K562 (cell line): ENCODE results near the gene SLC7A1. TPM values are rescaled to one million over a fixed set of nuclear protein-coding genes. Genes with fewer than 3 reads are reported as not detected.

ENCODE experiments used
- ATAC-seq: fragments of 200-7000 bp; cut with Tn5 transposase; 3 replicates; pipeline ENCODE4 v1.9.1; 2020; ENCODE audit warnings: moderate library complexity
- BruUV-seq: library from RNA; stranded (reverse); fragments of 400-500 nt; replicated peaks from 2 replicates; lab custom pipeline; 2021; lab: Mats Ljungman, UMichigan
- CTCF ChIA-PET: fragments of 300-600 bp; formaldehyde crosslinking; extraction: SDS; loops from one replicate; lab custom pipeline; 2021; ENCODE audit warnings: low intra/inter-chr PET ratio; lab: Yijun Ruan, JAX
- POLR2A ChIA-PET: fragments of 300-600, 350-650 bp; sonication (Branson Sonifier 250); formaldehyde crosslinking; extraction: SDS; loops from one replicate; lab custom pipeline; 2021; ENCODE audit warnings: antibody characterized with exemption, inconsistent platforms; lab: Yijun Ruan, JAX
- DNase-seq, 4 experiments: peaks; one replicate each; pipeline versions ENCODE4 v3.0.0 to v3.0.0-alpha.2; 2011 to 2018; ENCODE audit warnings: low spot score in 3 of 4, mixed read lengths in 3 of 4; ENCODE audit errors: extremely low read depth in 1 of 4
- FAIRE-seq: peaks from 2 replicates; lab custom pipeline; 2011; peaks lifted over from hg19 to GRCh38; lab: Jason Lieb, UNC
- H2AFZ ChIP-seq: 2 replicates; pipeline ENCODE4 v1.6.0; 2011; ENCODE audit warnings: low read depth, low read length, control low read depth, inconsistent platforms
- H3K27ac ChIP-seq: fragments of 200-600 bp; 3 replicates; pipeline ENCODE4 v1.8.0; 2011; ENCODE audit warnings: low read depth, mild to moderate bottlenecking, control low read depth, inconsistent platforms, low read length, moderate library complexity, mixed read lengths; ENCODE audit errors: extremely low read depth
- H3K27me3 ChIP-seq, 2 experiments: fragments of 300-600 bp in 1 of 2; 2 replicates in 1 of 2; 3 replicates in 1 of 2; pipeline versions ENCODE4 v1.6.0 to v1.8.0; 2011; ENCODE audit warnings: inconsistent platforms in 2 of 2, low read length in 2 of 2, mild to moderate bottlenecking in 1 of 2, mixed read lengths in 1 of 2, moderate library complexity in 1 of 2; ENCODE audit not compliant: control insufficient read depth in 2 of 2, insufficient read depth in 2 of 2
- H3K36me3 ChIP-seq: fragments of 300-600 bp; 3 replicates; pipeline ENCODE4 v1.8.0; 2011; ENCODE audit warnings: mild to moderate bottlenecking, low read length, inconsistent platforms; ENCODE audit not compliant: control insufficient read depth, insufficient read depth
- H3K4me1 ChIP-seq, 2 experiments: fragments of 200-600 bp in 1 of 2; replicated peaks in 1 of 2; 2 replicates in 1 of 2; 3 replicates in 1 of 2; pipeline versions ENCODE4 v1.5.1 to v1.8.0; 2011; ENCODE audit warnings: inconsistent platforms in 2 of 2, low read length in 2 of 2, mild to moderate bottlenecking in 1 of 2, mixed read lengths in 1 of 2, moderate library complexity in 1 of 2; ENCODE audit not compliant: control insufficient read depth in 2 of 2, insufficient read depth in 2 of 2
- H3K4me2 ChIP-seq: 2 replicates; pipeline ENCODE4 v1.6.1; 2011; ENCODE audit warnings: low read length, control low read depth, inconsistent platforms, mixed read lengths; ENCODE audit not compliant: insufficient read depth
- H3K4me3 ChIP-seq: fragments of 200-600 bp; sonication (generic), shearing (Covaris generic); 2 replicates; pipeline ENCODE4 v1.5.1; 2016; ENCODE audit warnings: control low read depth, inconsistent platforms
- H3K79me2 ChIP-seq: fragments of 200-600 bp; 3 replicates; pipeline ENCODE4 v1.8.0; 2011; ENCODE audit warnings: low read length, inconsistent platforms; ENCODE audit not compliant: control insufficient read depth, insufficient read depth
- H3K9ac ChIP-seq, 2 experiments: 2 replicates each; pipeline versions ENCODE4 v1.6.0 to v1.6.1; 2011; ENCODE audit warnings: low read depth in 2 of 2, low read length in 2 of 2, control low read depth in 1 of 2, inconsistent platforms in 1 of 2, mild to moderate bottlenecking in 1 of 2, mixed read lengths in 1 of 2; ENCODE audit not compliant: insufficient read depth in 1 of 2
- H3K9me1 ChIP-seq: one replicate; pipeline ENCODE4 v1.6.0; 2011; ENCODE audit warnings: inconsistent platforms, mild to moderate bottlenecking, low read length, moderate library complexity; ENCODE audit not compliant: control insufficient read depth, insufficient read depth
- H3K9me3 ChIP-seq: replicated peaks from 2 replicates; pipeline ENCODE4 v1.5.1; 2011; ENCODE audit warnings: low read depth, low read length, inconsistent platforms; ENCODE audit not compliant: control insufficient read depth, insufficient read depth
- H4K20me1 ChIP-seq: replicated peaks from 2 replicates; pipeline ENCODE4 v1.6.1; 2011; ENCODE audit warnings: low read length, inconsistent platforms, mixed read lengths; ENCODE audit not compliant: control insufficient read depth, insufficient read depth
- CAMTA2 ChIP-seq: fragments of 250-450 bp; sonication (Bioruptor Pico); conservative IDR thresholded peaks from 2 replicates; pipeline ENCODE4 v1.5.1; 2022
- KAT7 ChIP-seq: sonication (generic); formaldehyde crosslinking; IDR thresholded peaks from 2 replicates; pipeline ENCODE4 v1.8.0; 2022; ENCODE audit warnings: missing genetic modification reagents, mild to moderate bottlenecking, borderline replicate concordance
- MAFK ChIP-seq: IDR thresholded peaks from 2 replicates; pipeline ENCODE4 v1.6.1; 2011; ENCODE audit warnings: low read length, improper control_type of control experiment
- POLR2G ChIP-seq: fragments of 200-400 bp; formaldehyde crosslinking; IDR thresholded peaks from 2 replicates; pipeline ENCODE4 v1.6.1; 2017; ENCODE audit warnings: low read depth, mild to moderate bottlenecking, antibody characterized with exemption, low read length, moderate library complexity
- RAD51 ChIP-seq: fragments of 450-650 bp; IDR thresholded peaks from 2 replicates; pipeline ENCODE4 v1.7.1; 2016; ENCODE audit warnings: low read depth, mild to moderate bottlenecking, borderline replicate concordance
- ZBTB26 ChIP-seq: fragments of 450-650 bp; formaldehyde crosslinking; IDR thresholded peaks from 2 replicates; pipeline ENCODE4 v1.4.0; 2022; ENCODE audit warnings: missing genetic modification characterization
- ZC3H4 ChIP-seq: sonication (generic); formaldehyde crosslinking; IDR thresholded peaks from 2 replicates; pipeline ENCODE4 v1.9.0; 2021; ENCODE audit warnings: missing genetic modification reagents, borderline replicate concordance
- ZNF695 ChIP-seq: fragments of 450-650 bp; formaldehyde crosslinking; IDR thresholded peaks from 2 replicates; pipeline ENCODE4 v1.4.0; 2020; ENCODE audit warnings: mild to moderate bottlenecking, moderate library complexity
- WGBS: fragments of 100-300 bp; shearing (Covaris generic); methylation state at CpG from one replicate; pipeline ENCODE4 v1.1.6; 2016; ENCODE audit warnings: low coverage, mixed read lengths; ENCODE audit not compliant: insufficient coverage; ENCODE audit errors: missing lambda C conversion rate; 5-methylcytosine and 5-hydroxymethylcytosine counted together
- in situ Hi-C: fragments of 300-500 bp; cut with MboI; formaldehyde crosslinking; loops from 4 replicates; pipeline ENCODE4 v1.15.0; 2018; ENCODE audit warnings: inconsistent platforms, mixed read lengths
- intact Hi-C: fragments of 100-400 bp; cut with micrococcal nuclease; formaldehyde crosslinking; loops from 2 replicates; pipeline ENCODE4 v1.14.2; 2022
- polyA plus RNA-seq, 8 experiments: library from polyadenylated mRNA; depleted of rRNA in 4 of 8; stranded (reverse) in 5 of 8; unstranded in 3 of 8; fragments of >200 nt; fragmentation: Nextera tagmentation in 2 of 8; fragmentation: Illumina TruSeq in 1 of 8; extraction: Ambion mirVana in 2 of 8; extraction: Trizol in 1 of 8; gene quantifications; 2 replicates each; pipeline versions ENCODE4 v1.2.1 to v1.2.3, GENCODE V29; 2011 to 2014; ENCODE audit warnings: inconsistent platforms in 1 of 8, missing spikeins in 1 of 8
- total RNA-seq, 7 experiments: library from RNA; depleted of rRNA in 6 of 7; stranded (reverse); fragments of >200 nt in 6 of 7; fragmentation: Illumina TruSeq in 2 of 7; extraction: Trizol in 2 of 7; gene quantifications; 2 replicates each; pipeline versions ENCODE4 v1.2.1 to v1.2.3, GENCODE V29; 2011 to 2021; ENCODE audit warnings: low replicate concordance in 1 of 7
- TF ChIP-seq, protein P1 (sequence below), 2 experiments: fragments of 150-350 bp in 1 of 2; IDR thresholded peaks; 2 replicates each; pipeline ENCODE4 v1.6.1; 2012 to 2016; ENCODE audit warnings: low read depth in 2 of 2, low read length in 2 of 2, mild to moderate bottlenecking in 1 of 2, moderate library complexity in 1 of 2

Gene SLC7A1
- total and polyA plus RNA-seq, 9 of the 15 experiments (the other 6 are each of a cell fraction or from before 2014, with no cell fraction given) = 3.3 to 69.7 (median 10.8) TPM

DNA sequence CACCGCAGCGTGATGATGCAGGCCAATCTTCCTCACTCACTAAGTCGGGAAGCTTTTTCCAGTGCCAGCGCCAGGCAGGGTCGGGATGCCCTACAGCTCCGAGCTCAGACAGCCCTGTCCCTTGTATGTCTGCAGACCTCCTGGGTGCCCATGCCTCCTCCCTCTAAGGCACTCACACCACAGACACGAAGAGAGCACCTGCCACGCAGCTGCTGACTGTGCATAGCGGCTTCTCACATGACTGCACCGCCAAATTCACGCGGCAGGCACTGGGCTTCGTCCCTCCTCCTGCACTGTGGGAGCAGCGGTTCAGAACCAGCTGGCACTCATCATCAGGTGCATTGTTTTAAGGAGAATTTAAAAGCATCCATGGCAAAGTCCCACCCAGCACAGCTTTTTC, 88.1 kb downstream of the SLC7A1 start:
- ATAC-seq (no peak), FAIRE-seq (no peak), DNase-seq (no peak)
- ChIA-PET CTCF (interaction anchor here (0.7 to 0.8 kb wide), 2 partner anchors 201 to 605 kb away, joined by 3 read pairs; no protein-coding TSS in a partner anchor), POLR2A (interaction anchor here (0.6 to 2.0 kb wide), 5 partner anchors 10 to 200 kb away, joined by 3 to 4 read pairs (median 3); no protein-coding TSS in a partner anchor)
- Histone ChIP-seq H3K27me3 (peaks cover 2 to 26% of the 10 kb centered on the region in 2 experiments; a peak in 3 of 5 replicates), H3K79me2 (no peaks in the 10 kb centered on the region), H4K20me1 (peaks cover 12% of the 10 kb centered on the region), H3K4me1 (peaks cover 0 to 4% of the 10 kb centered on the region in 2 experiments; a peak in 3 of 5 replicates), H3K27ac (no peak overlapping the region), H3K9me3 (no peaks in the 10 kb centered on the region), H3K4me3 (no peak overlapping the region), H3K9ac (no peak overlapping the region), H3K4me2 (no peak overlapping the region), H2AFZ (no peak overlapping the region), H3K9me1 (no peaks in the 10 kb centered on the region), H3K36me3 (0 out of 3 replicates have a peak, but pooled peaks cover 3% of the 10 kb centered on the region)
- WGBS = 42% methylated on average over 9 of the region's 14 CpGs
- in situ Hi-C loops = no loop called here
- intact Hi-C loops = no loop called here
- no peak for TF ChIP-seq KAT7 (CRISPR knock-in tag)
- TF ChIP-seq POLR2G = peak; percentile 59
- BruUV-seq = no TSS peak

GRCh38 chr13:29505950-29506349, 89.5 kb downstream of the SLC7A1 start:
- ATAC-seq = no peak
- Histone ChIP-seq H3K9me1 (no peaks in the 10 kb centered on the region), H3K4me2 (no peak overlapping the region), H3K4me3 (no peak overlapping the region), H3K27ac (no peak overlapping the region), H3K27me3 (peaks cover 2 to 40% of the 10 kb centered on the region in 2 experiments; a peak in 3 of 5 replicates), H3K36me3 (no peaks in the 10 kb centered on the region), H3K9me3 (no peaks in the 10 kb centered on the region), H4K20me1 (peaks cover 12% of the 10 kb centered on the region), H3K79me2 (no peaks in the 10 kb centered on the region), H2AFZ (no peak overlapping the region), H3K9ac (no peak overlapping the region), H3K4me1 (peaks cover 0 to 4% of the 10 kb centered on the region in 2 experiments; a peak in 3 of 5 replicates)
- POLR2A ChIA-PET = interaction anchor here (0.7 to 2.0 kb wide), 3 partner anchors 13 to 257 kb away, joined by 4 to 6 read pairs (median 4); no protein-coding TSS in a partner anchor
- WGBS = 20% methylated on average over 1 of the region's 10 CpGs
- FAIRE-seq = no peak
- BruUV-seq = no TSS peak
- TF ChIP-seq ZNF695 (CRISPR knock-in tag) = no peak
- peak; percentile 46; the same call in 1 of the 2 replicates for TF ChIP-seq POLR2G
- TF ChIP-seq ZC3H4 (CRISPR knock-in tag) = no peak
- TF ChIP-seq RAD51 = no peak
- TF ChIP-seq, protein P1, sequence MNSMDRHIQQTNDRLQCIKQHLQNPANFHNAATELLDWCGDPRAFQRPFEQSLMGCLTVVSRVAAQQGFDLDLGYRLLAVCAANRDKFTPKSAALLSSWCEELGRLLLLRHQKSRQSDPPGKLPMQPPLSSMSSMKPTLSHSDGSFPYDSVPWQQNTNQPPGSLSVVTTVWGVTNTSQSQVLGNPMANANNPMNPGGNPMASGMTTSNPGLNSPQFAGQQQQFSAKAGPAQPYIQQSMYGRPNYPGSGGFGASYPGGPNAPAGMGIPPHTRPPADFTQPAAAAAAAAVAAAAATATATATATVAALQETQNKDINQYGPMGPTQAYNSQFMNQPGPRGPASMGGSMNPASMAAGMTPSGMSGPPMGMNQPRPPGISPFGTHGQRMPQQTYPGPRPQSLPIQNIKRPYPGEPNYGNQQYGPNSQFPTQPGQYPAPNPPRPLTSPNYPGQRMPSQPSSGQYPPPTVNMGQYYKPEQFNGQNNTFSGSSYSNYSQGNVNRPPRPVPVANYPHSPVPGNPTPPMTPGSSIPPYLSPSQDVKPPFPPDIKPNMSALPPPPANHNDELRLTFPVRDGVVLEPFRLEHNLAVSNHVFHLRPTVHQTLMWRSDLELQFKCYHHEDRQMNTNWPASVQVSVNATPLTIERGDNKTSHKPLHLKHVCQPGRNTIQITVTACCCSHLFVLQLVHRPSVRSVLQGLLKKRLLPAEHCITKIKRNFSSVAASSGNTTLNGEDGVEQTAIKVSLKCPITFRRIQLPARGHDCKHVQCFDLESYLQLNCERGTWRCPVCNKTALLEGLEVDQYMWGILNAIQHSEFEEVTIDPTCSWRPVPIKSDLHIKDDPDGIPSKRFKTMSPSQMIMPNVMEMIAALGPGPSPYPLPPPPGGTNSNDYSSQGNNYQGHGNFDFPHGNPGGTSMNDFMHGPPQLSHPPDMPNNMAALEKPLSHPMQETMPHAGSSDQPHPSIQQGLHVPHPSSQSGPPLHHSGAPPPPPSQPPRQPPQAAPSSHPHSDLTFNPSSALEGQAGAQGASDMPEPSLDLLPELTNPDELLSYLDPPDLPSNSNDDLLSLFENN (IDR thresholded peaks at IDR 0.05; ENCODE audit: low read depth in 2 of 2, low read length in 2 of 2) = no peak
- no peak for TF ChIP-seq MAFK
- no peak for TF ChIP-seq ZBTB26 (CRISPR knock-in tag)
- no peak for TF ChIP-seq CAMTA2 (CRISPR knock-in tag)
- DNase-seq = no peak
- in situ Hi-C loops = no loop called here
- intact Hi-C loops = no loop called here
- CTCF ChIA-PET = no interaction called here
